Pancreas (tissue), 10 donors: ENCODE measurements around the gene HTRA1. TPM values are rescaled to one million over a fixed set of nuclear protein-coding genes. Genes with fewer than 3 reads are reported as not detected.

Experiments
- ATAC-seq, 4 donors: fragments of 200-7000 bp; cut with Tn5 transposase; one replicate each; pipeline versions ENCODE4 v1.8.0 to v1.9.1; 2020; ENCODE audit warnings: mild to moderate bottlenecking in 4 of 4, moderate library complexity in 4 of 4
- DNase-seq, 6 donors: peaks; one replicate each; pipeline ENCODE4 v3.0.0-alpha.2; 2020
- FAIRE-seq: peaks from 2 replicates; lab custom pipeline; 2012; peaks lifted over from hg19 to GRCh38; lab: Jason Lieb, UNC
- H3K27ac ChIP-seq, 4 donors: fragments of 200-600 bp; sonication (generic); 1 replicate in 3 of 4; 2 replicates in 1 of 4; pipeline versions ENCODE4 v1.5.0 to v1.8.0; 2020
- H3K27me3 ChIP-seq, 4 donors: fragments of 200-600 bp; one replicate each; pipeline ENCODE4 v1.8.0; 2021
- H3K36me3 ChIP-seq, 3 donors: fragments of 200-600 bp; sonication (generic) in 1 of 3; one replicate each; pipeline versions ENCODE4 v1.5.0 to v1.8.0; 2020 to 2021
- H3K4me1 ChIP-seq, 3 donors: fragments of 200-600 bp; one replicate each; pipeline ENCODE4 v1.8.0; 2021
- H3K4me3 ChIP-seq, 4 donors: fragments of 200-600 bp; sonication (generic) in 2 of 4; one replicate each; pipeline versions ENCODE4 v1.5.0 to v1.8.0; 2020 to 2021
- H3K9me3 ChIP-seq, 4 donors: fragments of 200-600 bp; one replicate each; pipeline ENCODE4 v1.8.0; 2021
- WGBS, 2 donors: extraction: QIAGEN DNeasy Blood & Tissue Kit; methylation state at CpG; one replicate each; pipeline ENCODE4 v1.1.7; 2013; 5-methylcytosine and 5-hydroxymethylcytosine counted together
- intact Hi-C, 3 donors: fragments of 100-400 bp; cut with DNase I; formaldehyde crosslinking; loops; one replicate each; pipeline versions ENCODE4 v1.11.1 to v1.14.2; 2022
- polyA plus RNA-seq, 2 donors: library from polyadenylated mRNA; stranded (reverse); fragments of 200-250 nt; gene quantifications; one replicate each; pipeline ENCODE4 v1.2.3, GENCODE V29; 2013
- total RNA-seq, 6 donors: library from RNA; stranded (reverse); fragmentation: NEBNext Ultra II Directional in 4 of 6; extraction: Animal tissue kit (Norgen Biotek cat#: 25700) in 4 of 6; gene quantifications; one replicate each; pipeline versions ENCODE4 v1.2.1 to v1.2.4, GENCODE V29; 2021 to 2023
- TF ChIP-seq, protein P1 (sequence below), 4 donors: fragments of 200-600 bp; sonication (generic) in 3 of 4; IDR thresholded peaks; one replicate each; pipeline versions ENCODE4 v1.5.0 to v1.8.0; 2021; ENCODE audit warnings: antibody characterized with exemption in 4 of 4
- donor health status: healthy with polysubstance abuse.
- donor health status: DM: no; HTN: no; CAD: no; lungs with moderate emphysema.
- donor health status: DM: no; HTN: no; CAD: no.
- donor health status: control.
- donor health status: control.
- donor health status: Bipolar disorder and iron deficiency.
- donor health status: DM: yes; HTN: yes; CAD: no.
- donor health status: DM: no; HTN: no; CAD: no.
- donor health status: DM: no; HTN: no; CAD: no.
- donor health status: DM: yes; HTN: yes; CAD: no.

Gene HTRA1
- total and polyA plus RNA-seq, 8 donors: 10.4 to 83.0 (median 20.8) TPM

DNA sequence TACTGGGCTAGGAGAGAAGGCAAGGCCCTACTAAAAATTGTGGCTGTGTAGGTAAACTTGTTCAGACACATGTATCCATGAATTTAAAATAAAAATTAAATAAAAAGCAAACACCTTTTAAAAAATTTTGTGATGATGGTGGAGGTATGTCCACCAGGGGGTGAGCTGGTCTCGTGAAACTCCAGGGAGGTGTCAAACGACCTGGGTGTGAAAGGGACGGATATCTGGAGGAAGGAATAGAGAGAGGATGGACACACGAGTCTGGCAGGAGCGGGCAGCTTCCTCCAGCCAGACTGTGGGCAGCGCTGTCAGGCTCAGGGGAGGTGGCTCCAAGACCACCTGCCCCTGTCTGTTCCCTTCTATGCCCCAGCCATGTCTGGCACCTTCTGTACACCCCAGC, 64.4 kb downstream of the HTRA1 start:
- H3K9me3 ChIP-seq: no peaks in the 10 kb centered on the region
- no peaks in the 10 kb centered on the region for H3K27me3 ChIP-seq
- ATAC-seq (peak in 2 of 4 donors; percentile 54 to 64), DNase-seq (no peak), FAIRE-seq (no peak)
- no peaks in the 10 kb centered on the region for H3K36me3 ChIP-seq
- intact Hi-C loops: no loop called here
- TF ChIP-seq, protein P1, sequence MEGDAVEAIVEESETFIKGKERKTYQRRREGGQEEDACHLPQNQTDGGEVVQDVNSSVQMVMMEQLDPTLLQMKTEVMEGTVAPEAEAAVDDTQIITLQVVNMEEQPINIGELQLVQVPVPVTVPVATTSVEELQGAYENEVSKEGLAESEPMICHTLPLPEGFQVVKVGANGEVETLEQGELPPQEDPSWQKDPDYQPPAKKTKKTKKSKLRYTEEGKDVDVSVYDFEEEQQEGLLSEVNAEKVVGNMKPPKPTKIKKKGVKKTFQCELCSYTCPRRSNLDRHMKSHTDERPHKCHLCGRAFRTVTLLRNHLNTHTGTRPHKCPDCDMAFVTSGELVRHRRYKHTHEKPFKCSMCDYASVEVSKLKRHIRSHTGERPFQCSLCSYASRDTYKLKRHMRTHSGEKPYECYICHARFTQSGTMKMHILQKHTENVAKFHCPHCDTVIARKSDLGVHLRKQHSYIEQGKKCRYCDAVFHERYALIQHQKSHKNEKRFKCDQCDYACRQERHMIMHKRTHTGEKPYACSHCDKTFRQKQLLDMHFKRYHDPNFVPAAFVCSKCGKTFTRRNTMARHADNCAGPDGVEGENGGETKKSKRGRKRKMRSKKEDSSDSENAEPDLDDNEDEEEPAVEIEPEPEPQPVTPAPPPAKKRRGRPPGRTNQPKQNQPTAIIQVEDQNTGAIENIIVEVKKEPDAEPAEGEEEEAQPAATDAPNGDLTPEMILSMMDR (IDR thresholded peaks at IDR 0.05): peak in 1 of 4 donors; percentile 16
- no peaks in the 10 kb centered on the region for H3K4me1 ChIP-seq
- WGBS, 2 donors: 35 to 38% methylated on average over 6 of the region's 6 CpGs
- H3K4me3 ChIP-seq: no peak overlapping the region
- H3K27ac ChIP-seq: no peak overlapping the region

DNA sequence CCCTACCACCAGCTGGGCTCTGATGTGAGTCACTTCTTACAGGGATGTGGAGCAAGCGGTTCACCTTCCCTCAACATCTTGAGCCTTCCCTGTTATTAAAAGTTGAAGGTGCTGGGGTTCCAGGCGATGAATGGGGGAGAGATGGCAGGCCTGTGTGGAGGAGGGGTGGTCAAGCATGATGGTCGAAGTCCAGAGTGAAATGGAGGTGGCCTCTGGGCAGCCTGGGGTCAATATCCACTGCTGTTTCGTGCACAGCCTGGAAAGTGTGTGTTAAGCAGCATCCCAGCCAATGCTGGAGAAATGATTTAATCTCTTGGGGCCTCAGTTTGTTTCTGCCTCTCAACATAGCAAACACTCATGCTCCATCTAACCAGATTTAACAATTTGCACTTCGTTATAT, 65.5 kb downstream of the HTRA1 start:
- 82 to 83% methylated on average over 5 of the region's 5 CpGs for WGBS, 2 donors
- Histone ChIP-seq H3K9me3 (no peaks in the 10 kb centered on the region), H3K4me3 (no peak overlapping the region), H3K27me3 (no peaks in the 10 kb centered on the region), H3K4me1 (peaks cover 0 to 2% (median 0%) of the 10 kb centered on the region in 3 donors), H3K27ac (no peak overlapping the region), H3K36me3 (no peaks in the 10 kb centered on the region)
- TF ChIP-seq, protein P1 (IDR thresholded peaks at IDR 0.05): no peak
- DNase-seq: no peak
- no peak for FAIRE-seq
- intact Hi-C loops: no loop called here
- no peak for ATAC-seq

DNA sequence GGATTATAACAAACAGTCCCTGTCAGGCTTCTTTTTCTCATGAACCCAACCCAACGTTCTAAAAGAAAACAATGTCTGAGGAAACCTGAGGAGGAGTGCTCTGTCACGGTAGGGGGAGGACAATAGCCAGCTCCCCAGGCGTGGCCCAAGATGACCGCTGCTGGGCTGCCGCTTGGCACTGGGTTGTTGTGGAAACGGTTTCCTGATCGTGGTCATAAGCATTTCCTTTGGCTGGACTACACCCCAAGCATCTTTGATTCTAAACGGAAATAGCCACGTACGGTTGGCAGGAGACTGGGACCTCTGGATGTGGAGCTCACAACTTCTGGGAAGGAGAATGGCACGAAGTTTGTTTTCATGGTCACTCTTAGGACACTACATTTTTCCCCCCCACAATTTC, 68.8 kb downstream of the HTRA1 start:
- FAIRE-seq: no peak

DNA sequence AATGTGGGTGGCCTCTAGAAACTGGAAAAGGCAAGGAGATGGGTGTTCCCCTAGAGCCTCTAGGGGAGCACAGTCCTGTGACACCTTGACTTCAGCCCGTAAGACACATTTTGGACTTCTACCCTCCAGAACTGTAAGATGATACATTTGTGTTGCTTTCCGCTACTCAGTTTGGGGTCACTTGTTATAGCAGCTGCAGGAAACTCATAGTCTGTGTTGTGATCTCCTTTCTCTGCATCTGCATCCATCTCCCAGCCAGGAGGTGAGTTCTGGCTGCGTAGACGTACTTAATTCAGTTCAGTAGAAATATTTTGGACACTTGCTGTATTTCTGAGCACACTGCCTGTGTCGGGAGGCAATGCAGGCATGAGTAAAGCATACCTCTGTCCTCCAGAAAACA, 69.9 kb downstream of the HTRA1 start:
- Histone ChIP-seq H3K36me3 (no peaks in the 10 kb centered on the region), H3K4me3 (no peak overlapping the region), H3K9me3 (no peaks in the 10 kb centered on the region), H3K27me3 (no peaks in the 10 kb centered on the region), H3K27ac (no peak overlapping the region), H3K4me1 (peaks cover 0 to 6% (median 0%) of the 10 kb centered on the region in 3 donors)
- WGBS, 2 donors: 87 to 88% methylated on average over 5 of the region's 5 CpGs
- DNase-seq (no peak), ATAC-seq (no peak), FAIRE-seq (no peak)
- intact Hi-C loops: no loop called here
- TF ChIP-seq, protein P1 (IDR thresholded peaks at IDR 0.05): no peak

More for the DNA sequence above, 68.8 kb downstream of the HTRA1 start:
- H3K4me1 ChIP-seq: peaks cover 0 to 6% (median 0%) of the 10 kb centered on the region in 3 donors
- ATAC-seq (no peak), DNase-seq (no peak)
- TF ChIP-seq, protein P1 (IDR thresholded peaks at IDR 0.05): no peak
- 73 to 87% methylated on average over 11 of the region's 11 CpGs for WGBS, 2 donors
- H3K36me3 ChIP-seq: no peaks in the 10 kb centered on the region
- H3K4me3 ChIP-seq: no peak overlapping the region
- no peaks in the 10 kb centered on the region for H3K27me3 ChIP-seq
- intact Hi-C loops: no loop called here
- H3K9me3 ChIP-seq: no peaks in the 10 kb centered on the region
- no peak overlapping the region for H3K27ac ChIP-seq

DNA sequence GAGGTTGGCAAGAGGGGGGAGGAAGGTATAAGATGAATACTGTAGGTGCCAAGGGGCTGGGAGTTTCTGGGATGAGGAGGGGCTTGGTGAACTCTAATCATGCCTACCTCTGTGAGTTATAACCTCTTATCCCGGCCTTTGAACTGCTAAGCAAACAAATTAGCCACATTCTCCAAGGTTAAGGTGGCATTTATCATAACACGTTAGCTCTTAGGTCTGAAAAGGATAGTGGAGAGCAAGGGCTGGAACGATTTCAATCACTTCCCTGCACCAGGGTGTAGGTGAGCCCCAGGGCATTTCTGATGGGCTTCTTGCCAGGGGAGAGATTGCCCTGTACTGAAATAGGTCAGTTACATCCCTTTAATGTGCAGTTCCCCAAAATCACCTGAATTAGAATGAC, 70.6 kb downstream of the HTRA1 start:
- FAIRE-seq (no peak), DNase-seq (no peak), ATAC-seq (peak in 3 of 4 donors; percentile 16 to 49 (median 34))
- Histone ChIP-seq H3K4me1 (peaks cover 0 to 6% (median 0%) of the 10 kb centered on the region in 3 donors), H3K36me3 (no peaks in the 10 kb centered on the region), H3K27me3 (no peaks in the 10 kb centered on the region), H3K27ac (no peak overlapping the region), H3K9me3 (no peaks in the 10 kb centered on the region), H3K4me3 (no peak overlapping the region)
- intact Hi-C loops: no loop called here
- TF ChIP-seq, protein P1 (IDR thresholded peaks at IDR 0.05): no peak
- WGBS, 2 donors: 3 to 6% methylated on average over 3 of the region's 3 CpGs
